T-helper 1 cell treated with Interleukin-12 subunit alpha and Interleukin-12 subunit beta and Interleukin-4 antibody, amounts not matched to agents 30 ng/mL and 1 ng/mL, for 36 hours (primary cell): ENCODE data around the gene RAB3GAP2. TPM values are rescaled to one million over a fixed set of nuclear protein-coding genes. Genes with fewer than 3 reads are reported as not detected.

Experiments used
- total RNA-seq: library from RNA; stranded (reverse); gene quantifications from 2 replicates; pipeline ENCODE4 v1.2.3, GENCODE V29; 2022

The RAB3GAP2 gene
- total RNA-seq, 1 donor from 2014 or later, result 49.1 TPM

Other genes starting within 250 kb of the RAB3GAP2 start
- gene EPRS1, start 225.9 kb downstream of the RAB3GAP2 start, total RNA-seq, result 110 and 122 TPM in 2 replicates
- 21.5 and 25.1 TPM in 2 replicates for gene BPNT1, start 182.7 kb downstream of the RAB3GAP2 start, total RNA-seq
- 51.2 and 53.4 TPM in 2 replicates for gene IARS2, start 178.3 kb downstream of the RAB3GAP2 start, total RNA-seq